ENCODE results near the gene FTO.

The FTO gene

DNA sequence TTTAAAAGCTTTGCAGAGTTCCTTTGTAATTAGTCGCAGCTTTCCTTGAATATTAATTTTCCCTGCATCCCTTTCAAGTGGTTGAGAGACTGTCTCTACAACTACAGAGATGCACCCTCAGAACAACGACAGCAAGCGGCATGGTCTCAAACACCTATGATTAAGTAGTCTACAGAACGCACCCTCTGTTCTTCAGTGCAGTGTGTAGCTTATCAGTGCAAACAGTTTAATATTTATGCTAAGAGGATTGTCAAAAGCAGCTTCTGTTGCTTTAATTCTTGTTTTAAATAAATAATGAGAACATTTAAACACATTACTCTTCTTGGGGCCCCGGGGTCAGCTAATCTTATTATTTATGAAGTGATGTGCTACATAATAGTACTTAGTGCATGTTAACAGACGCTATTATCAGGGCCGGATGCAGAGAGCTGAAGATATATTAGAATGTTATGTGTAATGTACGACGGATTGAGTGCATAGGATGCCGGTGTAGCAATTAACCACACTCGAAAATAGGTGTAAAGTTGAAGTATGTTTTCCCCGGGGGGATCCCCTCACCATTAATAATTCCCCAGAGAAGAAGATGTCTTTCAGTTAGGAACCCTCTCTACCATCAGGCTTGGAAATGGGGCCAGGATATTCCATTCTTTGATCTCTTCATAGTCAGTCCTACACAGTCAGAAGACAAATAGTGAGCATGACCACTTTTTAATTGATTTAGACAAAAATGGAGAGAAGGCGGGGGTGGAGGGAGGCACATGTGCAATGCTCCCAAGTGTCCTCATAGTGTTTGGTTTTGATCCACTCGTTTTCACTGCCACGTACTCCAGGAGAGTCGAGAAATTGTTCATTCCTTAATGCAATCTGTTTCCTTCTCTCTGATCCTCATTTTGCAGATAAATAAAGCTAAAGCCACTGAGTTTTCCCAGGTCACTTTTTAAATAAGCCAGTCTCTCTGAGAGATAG lies 406.3 kb downstream of the FTO start:
- TF ChIP-seq, protein P1, sequence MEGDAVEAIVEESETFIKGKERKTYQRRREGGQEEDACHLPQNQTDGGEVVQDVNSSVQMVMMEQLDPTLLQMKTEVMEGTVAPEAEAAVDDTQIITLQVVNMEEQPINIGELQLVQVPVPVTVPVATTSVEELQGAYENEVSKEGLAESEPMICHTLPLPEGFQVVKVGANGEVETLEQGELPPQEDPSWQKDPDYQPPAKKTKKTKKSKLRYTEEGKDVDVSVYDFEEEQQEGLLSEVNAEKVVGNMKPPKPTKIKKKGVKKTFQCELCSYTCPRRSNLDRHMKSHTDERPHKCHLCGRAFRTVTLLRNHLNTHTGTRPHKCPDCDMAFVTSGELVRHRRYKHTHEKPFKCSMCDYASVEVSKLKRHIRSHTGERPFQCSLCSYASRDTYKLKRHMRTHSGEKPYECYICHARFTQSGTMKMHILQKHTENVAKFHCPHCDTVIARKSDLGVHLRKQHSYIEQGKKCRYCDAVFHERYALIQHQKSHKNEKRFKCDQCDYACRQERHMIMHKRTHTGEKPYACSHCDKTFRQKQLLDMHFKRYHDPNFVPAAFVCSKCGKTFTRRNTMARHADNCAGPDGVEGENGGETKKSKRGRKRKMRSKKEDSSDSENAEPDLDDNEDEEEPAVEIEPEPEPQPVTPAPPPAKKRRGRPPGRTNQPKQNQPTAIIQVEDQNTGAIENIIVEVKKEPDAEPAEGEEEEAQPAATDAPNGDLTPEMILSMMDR (conservative IDR thresholded peaks at IDR 0.05; ENCODE audit: low read depth): no peak
- no peak overlapping the region for H3K27ac ChIP-seq
- POLR2A ChIA-PET (ENCODE audit: low non-redundant PET): no interaction called here
- CTCF ChIA-PET: no interaction called here
- DNase-seq (ENCODE audit: low spot score): no peak

DNA sequence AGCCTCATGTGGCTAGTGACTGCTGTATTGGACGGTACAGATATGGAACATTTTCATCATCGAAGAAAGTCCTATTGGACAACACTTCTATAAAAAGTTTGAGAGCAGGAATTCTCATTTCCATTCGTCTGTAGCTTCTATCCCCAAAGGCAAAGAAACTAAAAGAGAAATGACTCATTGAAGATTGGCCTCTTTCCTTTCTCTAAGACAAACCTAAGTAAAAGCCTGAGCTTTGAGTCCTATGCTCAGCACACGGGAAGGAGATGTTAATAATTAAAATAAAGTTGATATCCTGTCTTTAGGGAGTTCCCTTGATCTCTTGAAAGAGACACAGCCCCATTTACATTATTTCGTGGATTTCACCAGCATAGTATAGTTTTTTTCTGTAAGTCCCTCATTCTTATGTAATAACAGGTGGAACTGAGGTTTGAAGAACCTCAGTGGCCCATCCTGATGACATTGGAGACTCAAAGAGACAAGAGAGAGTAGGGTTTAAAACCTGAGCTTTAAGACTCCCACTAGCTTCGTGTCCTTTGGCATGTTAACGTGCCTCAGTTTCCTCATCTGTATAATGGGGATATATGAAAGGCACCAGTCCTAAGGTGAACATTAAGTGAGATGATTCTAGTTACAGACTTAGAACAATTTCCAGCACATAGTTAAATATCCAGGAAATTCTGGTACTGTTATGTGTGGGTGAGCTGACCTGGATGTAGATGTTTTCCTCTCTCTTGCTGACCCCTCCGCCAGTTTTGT lies 408.7 kb downstream of the FTO start:
- ChIA-PET POLR2A (ENCODE audit: low non-redundant PET) (no interaction called here), CTCF (interaction anchor here (0.6 to 0.7 kb wide), 2 partner anchors 551 to 1040 kb away, joined by 4 to 7 read pairs; no protein-coding TSS in a partner anchor)
- no peak overlapping the region for H3K27ac ChIP-seq
- TF ChIP-seq, protein P1 (conservative IDR thresholded peaks at IDR 0.05; ENCODE audit: low read depth): no peak
- DNase-seq (ENCODE audit: low spot score): no peak

DNA sequence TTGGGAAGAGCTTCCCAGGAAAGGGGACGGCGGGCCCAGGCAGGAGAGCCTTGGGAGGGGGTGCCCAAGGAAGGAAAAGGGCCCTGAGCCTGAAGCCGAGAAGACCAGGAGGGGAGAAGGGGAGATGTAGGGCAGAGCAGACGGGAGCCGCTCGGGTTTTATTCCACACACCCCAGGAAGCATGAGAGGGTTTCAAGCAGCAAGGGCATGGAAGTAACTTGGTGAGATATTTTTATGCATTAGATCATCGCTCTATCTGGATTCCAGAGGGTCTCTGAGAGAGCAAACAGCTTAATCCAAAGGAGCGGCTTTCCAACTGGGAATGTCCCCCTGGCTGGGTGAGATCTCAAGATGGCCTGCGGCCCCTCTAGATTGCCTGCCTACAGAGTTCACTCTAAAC lies 411.6 kb downstream of the FTO start:
- POLR2A ChIA-PET (ENCODE audit: low non-redundant PET): no interaction called here
- DNase-seq (ENCODE audit: low spot score): no peak
- H3K27ac ChIP-seq: no peak overlapping the region
- TF ChIP-seq, protein P1 (conservative IDR thresholded peaks at IDR 0.05; ENCODE audit: low read depth): no peak
- CTCF ChIA-PET: no interaction called here

DNA sequence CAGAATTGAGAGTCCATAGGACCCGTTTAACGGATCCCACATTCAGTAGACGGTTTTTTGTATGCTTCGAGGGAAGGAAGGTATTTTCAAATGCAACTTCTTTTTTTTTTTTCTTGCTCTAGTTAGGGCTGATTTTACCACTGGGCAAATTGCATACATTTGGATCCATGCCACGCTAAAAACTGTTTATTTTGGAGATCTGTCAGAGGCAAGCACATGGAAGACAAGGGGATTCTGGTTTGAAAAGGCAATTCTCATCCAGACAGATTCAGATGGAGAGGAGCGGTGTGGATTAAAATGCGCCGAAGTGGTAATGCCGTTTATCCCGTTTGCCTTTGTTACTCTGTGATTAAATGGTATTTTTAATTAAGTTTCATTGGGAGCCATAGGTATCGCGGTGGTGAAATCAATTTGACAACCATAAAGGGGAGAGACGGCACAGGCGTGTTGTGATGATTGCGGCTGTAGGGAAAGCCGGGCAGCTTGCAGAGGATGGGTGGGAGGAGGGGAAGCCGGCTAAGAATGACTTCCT lies 412.2 kb downstream of the FTO start:
- TF ChIP-seq, protein P1 (conservative IDR thresholded peaks at IDR 0.05; ENCODE audit: low read depth): no peak
- DNase-seq (ENCODE audit: low spot score): no peak
- no peak overlapping the region for H3K27ac ChIP-seq
- CTCF ChIA-PET: interaction anchor here (0.5 kb wide), 1 partner anchor 53 kb away, joined by 3 read pairs; no protein-coding TSS in a partner anchor
- POLR2A ChIA-PET (ENCODE audit: low non-redundant PET): no interaction called here

DNA sequence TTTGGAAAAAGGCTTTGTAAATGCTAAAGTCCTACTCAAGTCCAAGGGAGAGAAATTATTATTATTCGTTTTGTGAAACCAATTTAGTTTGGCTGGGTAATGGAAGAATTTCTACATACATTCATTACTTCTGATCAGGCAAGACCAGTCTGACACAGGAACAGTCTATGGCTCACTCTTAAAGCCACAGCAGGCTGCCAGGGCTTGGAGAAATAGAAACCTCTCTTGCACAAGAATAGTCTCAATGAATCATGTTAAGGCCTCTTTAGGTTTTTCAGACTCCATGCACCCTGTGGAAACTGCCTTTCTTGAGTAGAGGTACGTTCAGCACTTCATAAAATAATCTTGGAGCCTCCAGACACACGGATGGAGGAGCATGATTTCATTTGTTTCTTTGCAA lies 414.9 kb downstream of the FTO start:
- POLR2A ChIA-PET (ENCODE audit: low non-redundant PET): no interaction called here
- no peak for DNase-seq (ENCODE audit: low spot score)
- CTCF ChIA-PET: no interaction called here

More for the DNA sequence above, 414.9 kb downstream of the FTO start:
- TF ChIP-seq, protein P1 (conservative IDR thresholded peaks at IDR 0.05; ENCODE audit: low read depth): no peak
- H3K27ac ChIP-seq: no peak overlapping the region

Measured in RWPE1 (cell line).